Endothelial cell (in vitro differentiated cells): ENCODE results near the gene ALG1L2. TPM values are rescaled to one million over a fixed set of nuclear protein-coding genes. Genes with fewer than 3 reads are reported as not detected.
"Not testable (repeated sequence)": the region's sequence is repeated elsewhere in the genome, so short reads cannot be mapped to it uniquely, and the experiment has no call there.

Experiments used
- DNase-seq: peaks from one replicate; pipeline ENCODE4 v3.0.0; 2021; ENCODE audit warnings: low spot score
- H3K27ac Mint-ChIP-seq: one replicate; pipeline ENCODE4 v1.8.0; 2021; ENCODE audit warnings: mixed read lengths, inconsistent platforms; ENCODE audit not compliant: unreplicated experiment
- H3K27me3 Mint-ChIP-seq: one replicate; pipeline ENCODE4 v1.8.0; 2021; ENCODE audit warnings: mild to moderate bottlenecking, moderate library complexity, mixed read lengths, inconsistent platforms; ENCODE audit not compliant: unreplicated experiment
- H3K36me3 Mint-ChIP-seq: one replicate; pipeline ENCODE4 v1.8.0; 2021; ENCODE audit warnings: mild to moderate bottlenecking, low read depth, mixed read lengths, inconsistent platforms; ENCODE audit not compliant: unreplicated experiment
- H3K4me1 Mint-ChIP-seq: one replicate; pipeline ENCODE4 v1.8.0; 2021; ENCODE audit warnings: mild to moderate bottlenecking, mixed read lengths, inconsistent platforms; ENCODE audit not compliant: unreplicated experiment
- H3K4me3 Mint-ChIP-seq: one replicate; pipeline ENCODE4 v1.8.0; 2021; ENCODE audit warnings: mild to moderate bottlenecking, mixed read lengths, inconsistent platforms; ENCODE audit not compliant: unreplicated experiment
- H3K9me3 Mint-ChIP-seq: one replicate; pipeline ENCODE4 v1.8.0; 2021; ENCODE audit warnings: mixed read lengths, inconsistent platforms; ENCODE audit not compliant: unreplicated experiment
- long read RNA-seq: library from polyadenylated mRNA; unstranded; transcript quantifications from one replicate; pipeline ENCODE4 v2.0.0, GENCODE V29; 2020; ENCODE audit not compliant: unreplicated experiment
- total RNA-seq: library from RNA; stranded (reverse); fragmentation: NEBNext Ultra II Directional; extraction: Animal tissue kit (Norgen Biotek cat#: 25700); gene quantifications from one replicate; pipeline ENCODE4 v1.2.1, GENCODE V29; 2021; ENCODE audit not compliant: unreplicated experiment
- TF ChIP-seq, protein P1 (sequence below): fragments of 200-600 bp; sonication (generic); IDR thresholded peaks from one replicate; pipeline ENCODE4 v1.5.0; 2021; ENCODE audit warnings: antibody characterized with exemption; ENCODE audit not compliant: unreplicated experiment

ALG1L2 gene, protein sequence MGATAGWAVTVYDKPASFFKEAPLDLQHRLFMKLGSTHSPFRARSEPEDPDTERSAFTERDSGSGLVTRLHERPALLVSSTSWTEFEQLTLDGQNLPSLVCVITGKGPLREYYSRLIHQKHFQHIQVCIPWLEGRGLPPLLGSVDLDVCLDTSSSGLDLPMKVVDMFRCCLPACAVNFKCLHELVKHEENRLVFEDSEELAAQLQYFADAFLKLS
- total RNA-seq: 4.4 TPM
- long read RNA-seq, partial matches to known transcripts: 0 of 1 reads
- long read RNA-seq, other reads (novel, unspliced or antisense): 1 of 1 reads

DNA sequence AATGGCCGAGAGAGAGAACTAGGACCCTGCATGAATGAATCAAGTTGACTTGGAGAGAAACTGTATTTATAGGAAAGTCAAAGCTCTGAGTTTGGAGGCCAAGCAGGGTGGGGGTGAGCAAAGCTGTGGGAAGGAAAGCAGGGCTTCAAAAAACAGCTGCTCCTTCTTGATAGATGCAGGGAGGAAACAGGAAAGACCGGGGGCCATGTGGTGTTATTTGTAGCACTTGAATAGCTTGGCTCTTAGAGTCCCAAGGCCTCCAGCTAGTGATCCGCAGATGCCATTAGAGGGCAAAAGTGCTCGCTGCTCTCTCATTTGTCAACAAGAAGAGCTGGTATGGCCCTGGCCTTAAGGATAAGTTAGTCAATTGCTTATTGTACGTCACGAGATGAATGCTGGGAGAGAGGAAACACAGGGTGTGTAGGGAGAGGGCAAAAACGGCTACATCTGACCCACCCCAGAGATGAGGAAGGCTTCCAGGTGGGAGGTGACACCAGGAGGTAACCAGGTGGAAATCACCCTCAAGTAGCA is at the start of gene ALG1L2:
TSS of gene ALG1L2 (plus strand) at position 481 of the 531 bp plus-strand sequence. CDS start 186 bp downstream, outside the sequence.
- TF ChIP-seq, protein P1, sequence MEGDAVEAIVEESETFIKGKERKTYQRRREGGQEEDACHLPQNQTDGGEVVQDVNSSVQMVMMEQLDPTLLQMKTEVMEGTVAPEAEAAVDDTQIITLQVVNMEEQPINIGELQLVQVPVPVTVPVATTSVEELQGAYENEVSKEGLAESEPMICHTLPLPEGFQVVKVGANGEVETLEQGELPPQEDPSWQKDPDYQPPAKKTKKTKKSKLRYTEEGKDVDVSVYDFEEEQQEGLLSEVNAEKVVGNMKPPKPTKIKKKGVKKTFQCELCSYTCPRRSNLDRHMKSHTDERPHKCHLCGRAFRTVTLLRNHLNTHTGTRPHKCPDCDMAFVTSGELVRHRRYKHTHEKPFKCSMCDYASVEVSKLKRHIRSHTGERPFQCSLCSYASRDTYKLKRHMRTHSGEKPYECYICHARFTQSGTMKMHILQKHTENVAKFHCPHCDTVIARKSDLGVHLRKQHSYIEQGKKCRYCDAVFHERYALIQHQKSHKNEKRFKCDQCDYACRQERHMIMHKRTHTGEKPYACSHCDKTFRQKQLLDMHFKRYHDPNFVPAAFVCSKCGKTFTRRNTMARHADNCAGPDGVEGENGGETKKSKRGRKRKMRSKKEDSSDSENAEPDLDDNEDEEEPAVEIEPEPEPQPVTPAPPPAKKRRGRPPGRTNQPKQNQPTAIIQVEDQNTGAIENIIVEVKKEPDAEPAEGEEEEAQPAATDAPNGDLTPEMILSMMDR: no peak
- peaks cover 5% of the 10 kb centered on the region for H3K36me3 Mint-ChIP-seq
- peak within 1 kb of the TSS; percentile 56 for H3K4me3 Mint-ChIP-seq
- DNase-seq: peak; percentile 58
- peak within 1 kb of the TSS; percentile 97 for H3K27ac Mint-ChIP-seq
- H3K9me3 Mint-ChIP-seq: no peaks in the 10 kb centered on the region
- H3K27me3 Mint-ChIP-seq: peaks cover 12% of the 10 kb centered on the region
- peaks cover 40% of the 10 kb centered on the region for H3K4me1 Mint-ChIP-seq

- not testable (repeated sequence) for H3K9me3 Mint-ChIP-seq, H3K27me3 Mint-ChIP-seq, H3K4me3 Mint-ChIP-seq, DNase-seq, H3K27ac Mint-ChIP-seq, H3K36me3 Mint-ChIP-seq, H3K4me1 Mint-ChIP-seq
Measured at GRCh38 chr3:130037126-130037815, 44.4 kb upstream of the ALG1L2 start.

DNA sequence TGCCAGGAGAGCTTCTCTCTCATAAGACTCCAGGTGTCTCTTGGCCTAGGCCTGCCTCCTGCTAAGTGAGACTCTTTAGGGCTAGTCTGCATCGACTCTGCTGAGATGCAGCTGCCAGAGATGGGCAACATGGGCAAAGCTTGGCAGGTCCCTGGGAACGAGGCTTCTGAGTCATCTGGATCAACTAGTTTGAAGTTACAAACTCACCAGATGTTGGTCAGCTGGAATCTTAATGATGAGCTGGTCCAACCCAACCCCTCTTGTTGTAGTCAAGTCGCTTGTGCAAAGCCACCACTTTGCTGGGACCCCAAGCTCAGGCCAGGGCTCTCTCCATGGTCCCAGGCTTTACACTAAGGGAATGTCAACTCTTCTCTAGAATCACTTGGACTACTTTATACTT is 38.9 kb upstream of the ALG1L2 start:
- not testable (repeated sequence) for H3K9me3 Mint-ChIP-seq, H3K27ac Mint-ChIP-seq, H3K4me1 Mint-ChIP-seq, H3K4me3 Mint-ChIP-seq, H3K36me3 Mint-ChIP-seq, DNase-seq, H3K27me3 Mint-ChIP-seq

DNA sequence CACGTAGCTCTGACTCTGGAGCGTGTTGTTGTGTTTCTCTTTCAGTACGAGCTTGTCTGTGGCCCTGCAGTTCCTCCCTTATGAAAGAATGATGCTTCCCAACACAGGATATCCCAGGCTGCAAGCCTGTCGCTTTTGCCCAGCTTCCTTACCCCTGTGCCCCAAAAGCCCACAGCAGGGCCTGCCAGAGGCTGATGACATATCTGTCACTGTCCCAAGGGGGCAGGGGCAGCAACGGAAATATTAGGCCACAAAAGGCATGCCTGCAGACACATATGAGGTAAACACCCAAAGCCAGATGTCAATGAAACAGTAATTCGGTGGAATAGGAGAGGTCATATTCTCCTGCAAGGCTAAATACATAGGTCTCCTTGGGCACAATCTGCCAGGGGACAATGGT is 38.0 kb upstream of the ALG1L2 start:
- not testable (repeated sequence) for H3K9me3 Mint-ChIP-seq, H3K4me1 Mint-ChIP-seq, DNase-seq, H3K36me3 Mint-ChIP-seq, H3K4me3 Mint-ChIP-seq, H3K27ac Mint-ChIP-seq, H3K27me3 Mint-ChIP-seq

GRCh38 chr3:130044370-130044769 is 37.3 kb upstream of the ALG1L2 start:
- Mint-ChIP-seq H3K27me3 (no peaks in the 10 kb centered on the region), H3K4me3 (no peak overlapping the region), H3K4me1 (no peaks in the 10 kb centered on the region), H3K9me3 (no peaks in the 10 kb centered on the region), H3K27ac (no peak overlapping the region), H3K36me3 (no peaks in the 10 kb centered on the region)
- no peak for DNase-seq
- TF ChIP-seq, protein P1: no peak

- Mint-ChIP-seq H3K27ac (no peak overlapping the region), H3K4me1 (peaks cover 3% of the 10 kb centered on the region), H3K27me3 (no peaks in the 10 kb centered on the region), H3K9me3 (no peaks in the 10 kb centered on the region), H3K4me3 (no peak overlapping the region), H3K36me3 (no peaks in the 10 kb centered on the region)
- DNase-seq: no peak
- TF ChIP-seq, protein P1: no peak
Measured at GRCh38 chr3:130048726-130049125, 32.9 kb upstream of the ALG1L2 start.

- H3K4me3 Mint-ChIP-seq, H3K27ac Mint-ChIP-seq, H3K4me1 Mint-ChIP-seq, H3K9me3 Mint-ChIP-seq, DNase-seq, H3K36me3 Mint-ChIP-seq, H3K27me3 Mint-ChIP-seq: not testable (repeated sequence)
Measured at GRCh38 chr3:130052366-130052765, 29.3 kb upstream of the ALG1L2 start.

DNA sequence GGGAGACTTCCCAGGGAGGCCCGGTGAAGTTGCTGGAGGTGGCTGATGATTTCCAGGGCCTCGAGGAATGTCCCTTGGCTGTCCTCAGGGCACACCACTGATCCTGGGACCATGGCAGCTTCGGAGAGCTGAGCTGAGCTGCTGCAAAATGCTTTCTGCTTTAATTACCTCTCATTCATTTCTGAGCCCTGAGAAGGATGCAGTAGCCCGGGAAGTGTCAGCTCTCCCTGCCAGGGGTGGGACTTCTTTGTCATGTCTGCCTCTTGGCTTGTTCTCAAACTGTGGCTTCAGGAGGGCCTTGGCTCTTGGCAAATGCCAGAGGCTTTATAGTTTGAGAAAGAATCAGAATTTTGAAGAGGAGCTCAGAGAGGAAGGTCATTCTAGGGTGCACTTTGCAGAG is 28.7 kb upstream of the ALG1L2 start:
- not testable (repeated sequence) for H3K4me3 Mint-ChIP-seq, H3K36me3 Mint-ChIP-seq, H3K4me1 Mint-ChIP-seq, H3K27ac Mint-ChIP-seq, DNase-seq, H3K9me3 Mint-ChIP-seq, H3K27me3 Mint-ChIP-seq

DNA sequence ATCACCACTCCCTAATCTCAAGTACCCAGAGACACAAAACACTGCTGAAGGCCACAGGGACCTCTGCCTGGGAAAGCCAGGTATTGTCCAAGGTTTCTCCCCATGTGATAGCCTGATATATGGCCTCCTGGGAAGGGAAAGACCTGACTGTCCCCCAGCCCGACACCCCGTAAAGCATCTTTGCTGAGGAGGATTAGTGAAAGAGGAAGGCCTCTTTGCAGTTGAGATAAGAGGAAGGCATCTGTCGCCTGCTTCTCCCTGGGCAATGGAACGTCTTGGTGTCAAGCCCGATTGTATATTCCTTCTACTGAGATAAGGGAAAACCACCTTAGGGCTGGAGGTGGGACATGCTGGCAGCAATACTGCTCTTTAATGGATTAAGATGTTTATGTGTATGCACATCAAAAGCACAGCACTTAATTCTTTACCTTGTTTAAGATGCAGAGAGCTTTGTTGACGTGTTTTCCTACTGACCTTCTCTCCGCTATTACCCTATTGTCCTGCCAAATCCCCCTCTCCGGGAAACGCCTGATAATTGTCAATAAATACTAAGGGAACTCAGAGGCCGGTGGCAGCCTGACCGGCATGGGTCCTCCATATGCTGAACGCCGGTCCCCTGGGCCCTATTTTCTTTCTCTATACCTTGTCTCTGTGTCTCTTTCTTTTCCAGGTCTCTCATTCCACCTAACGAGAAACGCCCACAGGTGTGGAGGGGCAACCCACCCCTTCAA is 23.9 kb upstream of the ALG1L2 start:
- not testable (repeated sequence) for DNase-seq, H3K9me3 Mint-ChIP-seq, H3K36me3 Mint-ChIP-seq, H3K27me3 Mint-ChIP-seq, H3K27ac Mint-ChIP-seq, H3K4me1 Mint-ChIP-seq, H3K4me3 Mint-ChIP-seq
